ENCODE measurements around the gene TCF25.
A peak's percentile ranks its signal among the peaks of the same experiment; 100 is the strongest.
"Not testable (repeated sequence)": the region's sequence is repeated elsewhere in the genome, so short reads cannot be mapped to it uniquely, and the experiment has no call there.

TCF25 gene

GRCh38 chr16:89873972-89874689 lies 739 bp downstream of the TCF25 start:
- no peak for TF ChIP-seq ZFX (IDR thresholded peaks at IDR 0.05)
- no peak for TF ChIP-seq CTCF (conservative IDR thresholded peaks at IDR 0.05)
- H3K27ac ChIP-seq = peak overlapping the region; percentile 96

GRCh38 chr16:89879123-89879522 lies 5.7 kb downstream of the TCF25 start:
- H3K27ac ChIP-seq = not testable (repeated sequence)

GRCh38 chr16:89880477-89881367 lies 7.3 kb downstream of the TCF25 start:
- H3K27ac ChIP-seq = no peak overlapping the region
- TF ChIP-seq ZFX (IDR thresholded peaks at IDR 0.05) (no peak), CTCF (conservative IDR thresholded peaks at IDR 0.05) (no peak)

- no peak overlapping the region for H3K27ac ChIP-seq
- TF ChIP-seq ZFX (IDR thresholded peaks at IDR 0.05) = no peak
- TF ChIP-seq CTCF (conservative IDR thresholded peaks at IDR 0.05) = no peak
Observed at GRCh38 chr16:89881368-89881730, 8.0 kb downstream of the TCF25 start.

DNA sequence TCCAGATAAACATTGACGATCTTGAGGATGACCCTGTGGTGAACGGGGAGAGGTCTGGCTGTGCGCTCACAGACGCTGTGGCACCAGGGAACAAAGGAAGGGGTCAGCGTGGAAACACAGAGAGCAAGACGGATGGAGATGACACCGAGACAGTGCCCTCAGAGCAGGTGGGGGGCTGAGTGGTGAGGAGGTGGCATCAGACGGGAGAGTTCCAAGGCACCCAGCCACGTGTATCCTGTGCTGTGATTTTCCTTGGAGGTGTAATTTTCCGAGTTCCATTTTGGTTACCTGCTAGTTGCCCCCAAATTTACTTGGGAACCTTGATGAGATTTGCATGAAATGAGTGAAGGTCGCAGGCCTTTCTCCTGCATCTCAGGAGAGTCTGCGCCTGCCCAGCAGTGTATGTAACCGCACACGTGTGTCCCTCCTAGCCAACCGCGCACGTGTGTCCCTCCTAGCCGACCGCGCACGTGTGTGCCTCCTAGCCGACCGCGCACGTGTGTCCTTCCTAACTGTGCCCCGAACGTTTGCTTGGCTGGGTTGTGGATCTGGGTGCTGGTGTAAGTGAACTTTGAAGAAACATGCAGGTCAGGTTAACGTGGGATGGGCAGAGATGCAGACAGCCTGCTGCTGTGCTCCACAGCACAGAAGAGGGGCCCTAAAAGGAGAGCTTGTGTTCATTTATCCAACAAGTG lies 10.1 kb downstream of the TCF25 start:
- no peak overlapping the region for H3K27ac ChIP-seq
- TF ChIP-seq ZFX (IDR thresholded peaks at IDR 0.05) (no peak), CTCF (conservative IDR thresholded peaks at IDR 0.05) (no peak)

DNA sequence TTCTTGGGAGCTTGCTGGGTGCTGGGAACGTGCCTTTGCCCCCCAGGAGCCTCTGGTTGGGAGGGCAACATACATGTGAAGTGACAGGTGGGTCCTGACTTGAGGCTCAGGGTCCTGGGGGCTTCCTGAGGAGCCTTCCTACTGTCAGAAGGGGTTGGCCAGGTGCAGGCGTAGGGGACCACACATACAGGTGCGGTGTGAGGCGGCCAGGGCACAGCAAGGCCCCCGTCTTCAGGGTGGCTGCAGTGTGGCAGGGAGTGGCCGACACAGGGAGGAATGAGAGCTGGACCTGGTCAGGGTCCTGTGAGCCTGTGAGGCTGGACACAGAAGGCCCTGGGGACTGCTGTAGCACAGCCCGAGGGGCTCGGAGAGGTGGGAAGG lies 10.6 kb downstream of the TCF25 start:
- H3K27ac ChIP-seq = no peak overlapping the region
- no peak for TF ChIP-seq ZFX (IDR thresholded peaks at IDR 0.05)
- no peak for TF ChIP-seq CTCF (conservative IDR thresholded peaks at IDR 0.05)

- H3K27ac ChIP-seq = no peak overlapping the region
- no peak for TF ChIP-seq ZFX (IDR thresholded peaks at IDR 0.05)
Observed at GRCh38 chr16:89887243-89887642, 13.9 kb downstream of the TCF25 start.

GRCh38 chr16:89890200-89890599 lies 16.8 kb downstream of the TCF25 start:
- no peak for TF ChIP-seq CTCF (conservative IDR thresholded peaks at IDR 0.05)
- no peak for TF ChIP-seq ZFX (IDR thresholded peaks at IDR 0.05)
- no peak overlapping the region for H3K27ac ChIP-seq

Measured in C4-2B (cell line).